ENCODE data around the gene SERGEF. TPM values are rescaled to one million over a fixed set of nuclear protein-coding genes. Genes with fewer than 3 reads are reported as not detected.
"Not testable (repeated sequence)": the region's sequence is repeated elsewhere in the genome, so short reads cannot be mapped to it uniquely, and the experiment has no call there.

Gene SERGEF
- total RNA-seq, 8 experiments from 2014 or later, result 20.5 to 39.0 (median 29.5) TPM

- Histone ChIP-seq H3K4me1 (replicated peaks in 1 of 2) (peaks cover 12 to 13% of the 10 kb centered on the region in 2 donors), H3K27ac (no peak overlapping the region), H3K4me3 (no peak overlapping the region)
- in situ Hi-C loops (cut with MboI; ENCODE audit: low pct_unique_long_range_greater_than_20kb in 2 of 9, low sequenced_read_pairs in 9 of 9, unreplicated experiment in 9 of 9), result no loop called here
- 0 to 93% (median 60%) methylated on average over 1 to 3 of the region's 3 CpGs; no CpG with 5 or more reads in 1 of the 10 experiments for WGBS, 10 experiments
- peak in 1 of 8 experiments; percentile 42 for ATAC-seq (replicated peaks in 6 of 8)
Observed at GRCh38 chr11:17917556-17917955, 95.3 kb downstream of the SERGEF start.

GRCh38 chr11:17915500-17916143 is 97.2 kb downstream of the SERGEF start:
- in situ Hi-C loops (cut with MboI; ENCODE audit: low pct_unique_long_range_greater_than_20kb in 2 of 9, low sequenced_read_pairs in 9 of 9, unreplicated experiment in 9 of 9), result no loop called here
- no peak for ATAC-seq (replicated peaks in 6 of 8)
- Histone ChIP-seq H3K4me3 (no peak overlapping the region), H3K27ac (no peak overlapping the region), H3K4me1 (replicated peaks in 1 of 2) (no peaks in the 10 kb centered on the region)
- WGBS, 10 experiments, result 40 to 100% (median 97%) methylated on average over 1 to 3 of the region's 3 CpGs; no CpG with 5 or more reads in 4 of the 10 experiments

GRCh38 chr11:17914957-17915356 is 97.9 kb downstream of the SERGEF start:
- in situ Hi-C loops (cut with MboI; ENCODE audit: low pct_unique_long_range_greater_than_20kb in 2 of 9, low sequenced_read_pairs in 9 of 9, unreplicated experiment in 9 of 9), result no loop called here
- Histone ChIP-seq H3K27ac (no peak overlapping the region), H3K4me3 (no peak overlapping the region), H3K4me1 (replicated peaks in 1 of 2) (no peaks in the 10 kb centered on the region)
- 78 to 100% (median 99%) methylated on average over 1 to 4 of the region's 4 CpGs for WGBS, 10 experiments
- no peak for ATAC-seq (replicated peaks in 6 of 8)

GRCh38 chr11:17907046-17907445 is 105.8 kb downstream of the SERGEF start:
- H3K4me3 ChIP-seq, result no peak overlapping the region
- ATAC-seq (replicated peaks in 6 of 8), result no peak
- in situ Hi-C loops (cut with MboI; ENCODE audit: low pct_unique_long_range_greater_than_20kb in 2 of 9, low sequenced_read_pairs in 9 of 9, unreplicated experiment in 9 of 9), result no loop called here
- H3K4me1 ChIP-seq (replicated peaks in 1 of 2), result no peaks in the 10 kb centered on the region
- WGBS, 10 experiments, result 80 to 100% (median 94%) methylated on average over 1 of the region's 1 CpG; no CpG with 5 or more reads in 6 of the 10 experiments
- no peak overlapping the region for H3K27ac ChIP-seq

- WGBS, 10 experiments, result 89 to 100% (median 90%) methylated on average over 1 to 6 of the region's 7 CpGs; no CpG with 5 or more reads in 7 of the 10 experiments
- in situ Hi-C loops (cut with MboI; ENCODE audit: low pct_unique_long_range_greater_than_20kb in 2 of 9, low sequenced_read_pairs in 9 of 9, unreplicated experiment in 9 of 9), result no loop called here
- Histone ChIP-seq H3K27ac (no peak overlapping the region), H3K4me3 (no peak overlapping the region), H3K4me1 (replicated peaks in 1 of 2) (no peaks in the 10 kb centered on the region)
- ATAC-seq (replicated peaks in 6 of 8), result peak in 3 of 8 experiments; percentile 45 to 68 (median 47)
Observed at GRCh38 chr11:17906436-17906835, 106.4 kb downstream of the SERGEF start.

GRCh38 chr11:17905477-17905876 is 107.4 kb downstream of the SERGEF start:
- Histone ChIP-seq H3K4me3 (no peak overlapping the region), H3K4me1 (replicated peaks in 1 of 2) (no peaks in the 10 kb centered on the region), H3K27ac (no peak overlapping the region)
- in situ Hi-C loops (cut with MboI; ENCODE audit: low pct_unique_long_range_greater_than_20kb in 2 of 9, low sequenced_read_pairs in 9 of 9, unreplicated experiment in 9 of 9), result no loop called here
- ATAC-seq (replicated peaks in 6 of 8), result no peak

- in situ Hi-C loops (cut with MboI; ENCODE audit: low pct_unique_long_range_greater_than_20kb in 2 of 9, low sequenced_read_pairs in 9 of 9, unreplicated experiment in 9 of 9), result no loop called here
- Histone ChIP-seq H3K27ac (no peak overlapping the region), H3K4me1 (replicated peaks in 1 of 2) (no peaks in the 10 kb centered on the region), H3K4me3 (no peak overlapping the region)
- WGBS, 10 experiments, result 100% methylated on average over 1 to 2 of the region's 2 CpGs; no CpG with 5 or more reads in 2 of the 10 experiments
- no peak for ATAC-seq (replicated peaks in 6 of 8)
Observed at GRCh38 chr11:17901481-17901880, 111.4 kb downstream of the SERGEF start.

GRCh38 chr11:17898782-17899181 is 114.1 kb downstream of the SERGEF start:
- Histone ChIP-seq H3K4me3 (no peak overlapping the region), H3K27ac (no peak overlapping the region), H3K4me1 (replicated peaks in 1 of 2) (no peaks in the 10 kb centered on the region)
- 0 to 75% (median 28%) methylated on average over 1 to 3 of the region's 3 CpGs; no CpG with 5 or more reads in 2 of the 10 experiments for WGBS, 10 experiments
- in situ Hi-C loops (cut with MboI; ENCODE audit: low pct_unique_long_range_greater_than_20kb in 2 of 9, low sequenced_read_pairs in 9 of 9, unreplicated experiment in 9 of 9), result no loop called here
- peak in 3 of 8 experiments; percentile 64 to 99 (median 94) for ATAC-seq (replicated peaks in 6 of 8)

- ATAC-seq (replicated peaks in 6 of 8), result no peak
- H3K4me3 ChIP-seq, result no peak overlapping the region
- H3K4me1 ChIP-seq (replicated peaks in 1 of 2), result no peaks in the 10 kb centered on the region
- in situ Hi-C loops (cut with MboI; ENCODE audit: low pct_unique_long_range_greater_than_20kb in 2 of 9, low sequenced_read_pairs in 9 of 9, unreplicated experiment in 9 of 9), result no loop called here
- H3K27ac ChIP-seq, result no peak overlapping the region
- WGBS, 10 experiments, result 38 to 100% (median 93%) methylated on average over 1 of the region's 1 CpG; no CpG with 5 or more reads in 6 of the 10 experiments
Observed at GRCh38 chr11:17898071-17898470, 114.8 kb downstream of the SERGEF start.

GRCh38 chr11:17897495-17897894 is 115.4 kb downstream of the SERGEF start:
- 88 to 100% (median 100%) methylated on average over 1 of the region's 1 CpG; no CpG with 5 or more reads in 2 of the 10 experiments for WGBS, 10 experiments
- no peak overlapping the region for H3K4me3 ChIP-seq
- no peak for ATAC-seq (replicated peaks in 6 of 8)
- in situ Hi-C loops (cut with MboI; ENCODE audit: low pct_unique_long_range_greater_than_20kb in 2 of 9, low sequenced_read_pairs in 9 of 9, unreplicated experiment in 9 of 9), result no loop called here
- no peak overlapping the region for H3K27ac ChIP-seq
- H3K4me1 ChIP-seq (replicated peaks in 1 of 2), result no peaks in the 10 kb centered on the region

GRCh38 chr11:17896496-17897151 is 116.2 kb downstream of the SERGEF start:
- ATAC-seq (replicated peaks in 6 of 8); H3K4me3 ChIP-seq; H3K27ac ChIP-seq; H3K4me1 ChIP-seq (replicated peaks in 1 of 2); in situ Hi-C loops (cut with MboI; ENCODE audit: low pct_unique_long_range_greater_than_20kb in 2 of 9, low sequenced_read_pairs in 9 of 9, unreplicated experiment in 9 of 9): not testable (repeated sequence)
- 60 to 86% (median 60%) methylated on average over 1 of the region's 6 CpGs; no CpG with 5 or more reads in 7 of the 10 experiments for WGBS, 10 experiments

GRCh38 chr11:17894929-17895658 is 117.8 kb downstream of the SERGEF start:
- 29 to 100% (median 67%) methylated on average over 1 to 4 of the region's 5 CpGs for WGBS, 10 experiments
- no peaks in the 10 kb centered on the region for H3K4me1 ChIP-seq (replicated peaks in 1 of 2)
- in situ Hi-C loops (cut with MboI; ENCODE audit: low pct_unique_long_range_greater_than_20kb in 2 of 9, low sequenced_read_pairs in 9 of 9, unreplicated experiment in 9 of 9), result no loop called here
- H3K27ac ChIP-seq, result no peak overlapping the region
- no peak overlapping the region for H3K4me3 ChIP-seq
- peak in 4 of 8 experiments; percentile 23 to 31 (median 27) for ATAC-seq (replicated peaks in 6 of 8)

GRCh38 chr11:17892409-17892808 is 120.4 kb downstream of the SERGEF start:
- no peak overlapping the region for H3K27ac ChIP-seq
- H3K4me1 ChIP-seq (replicated peaks in 1 of 2), result peaks cover 7 to 9% of the 10 kb centered on the region in 2 donors
- ATAC-seq (replicated peaks in 6 of 8), result no peak
- 56 to 100% (median 98%) methylated on average over 1 to 4 of the region's 5 CpGs; no CpG with 5 or more reads in 4 of the 10 experiments for WGBS, 10 experiments
- H3K4me3 ChIP-seq, result no peak overlapping the region
- in situ Hi-C loops (cut with MboI; ENCODE audit: low pct_unique_long_range_greater_than_20kb in 2 of 9, low sequenced_read_pairs in 9 of 9, unreplicated experiment in 9 of 9), result no loop called here

Data from motor neuron (in vitro differentiated cells).